T-helper 9 cell (primary cell): Measurements from ENCODE around the gene EFCAB14.
"Not testable (repeated sequence)": the region's sequence is repeated elsewhere in the genome, so short reads cannot be mapped to it uniquely, and the experiment has no call there.

Experiments
- DNase-seq: peaks from one replicate; pipeline ENCODE4 v3.0.0-alpha.2; 2020

The EFCAB14 gene

DNA sequence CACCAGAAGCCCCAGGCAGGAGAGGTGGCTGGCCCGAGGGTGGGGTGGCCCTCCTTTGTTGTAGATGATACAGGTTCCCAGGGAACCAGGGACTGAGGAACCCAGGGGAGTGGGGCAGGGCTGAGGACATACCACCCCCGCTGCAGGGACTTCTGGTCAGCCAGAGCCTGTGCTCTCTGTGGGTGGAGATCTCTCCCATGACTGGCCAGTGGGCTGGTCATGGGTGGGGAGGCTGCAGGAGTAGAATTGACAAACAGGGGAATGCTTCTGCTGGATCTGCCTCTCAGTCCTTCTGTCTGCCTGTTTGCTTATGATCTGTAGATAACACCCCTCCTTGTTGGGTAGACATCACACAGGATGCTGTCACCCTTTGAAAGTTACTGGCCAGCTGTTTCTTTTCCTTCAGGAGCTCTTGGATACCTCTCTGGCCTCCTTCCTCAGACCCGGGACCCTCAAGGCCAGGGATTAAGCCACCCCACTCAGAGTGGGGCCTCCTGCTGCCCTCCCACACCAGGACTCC lies 2.8 kb upstream of the EFCAB14 start:
- no peak for DNase-seq

DNA sequence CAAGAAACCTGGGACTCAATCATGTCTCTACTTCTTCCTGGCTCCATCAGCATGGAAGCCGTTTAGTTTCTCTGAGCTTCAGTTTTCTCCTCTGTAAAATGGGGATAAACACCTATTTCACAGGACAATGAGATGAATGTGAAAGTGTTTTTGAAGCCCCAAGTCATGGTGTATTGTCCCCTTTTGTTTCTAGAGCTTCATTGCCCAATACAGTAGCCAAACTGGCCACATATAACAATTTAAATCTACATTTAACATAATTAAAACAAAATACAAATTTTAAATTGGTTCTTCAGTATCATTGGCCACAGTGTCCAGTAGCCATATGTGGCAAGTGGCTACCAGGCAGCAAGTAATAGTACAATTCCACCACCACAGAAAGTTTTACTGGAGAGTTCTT lies 2.3 kb upstream of the EFCAB14 start:
- DNase-seq: no peak

DNA sequence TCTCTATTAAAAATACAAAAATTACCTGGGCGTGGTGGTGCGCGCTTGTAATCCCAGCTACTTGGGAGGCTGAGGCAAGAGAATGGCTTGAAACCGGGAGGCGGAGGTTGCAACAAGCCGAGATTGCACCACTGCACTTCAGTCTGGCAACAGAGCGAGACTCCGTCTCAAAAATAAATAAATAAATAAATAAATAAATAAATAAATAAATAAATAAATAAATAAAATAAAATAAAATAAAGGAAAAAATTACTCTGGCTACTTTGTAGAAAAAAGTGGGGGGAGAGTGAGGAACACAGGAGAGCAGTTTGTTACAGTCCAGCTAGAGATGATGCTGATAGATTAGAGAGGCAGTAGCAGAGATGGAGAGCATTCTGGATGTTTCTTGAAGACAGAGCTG lies 1.4 kb upstream of the EFCAB14 start:
- DNase-seq: not testable (repeated sequence)

DNA sequence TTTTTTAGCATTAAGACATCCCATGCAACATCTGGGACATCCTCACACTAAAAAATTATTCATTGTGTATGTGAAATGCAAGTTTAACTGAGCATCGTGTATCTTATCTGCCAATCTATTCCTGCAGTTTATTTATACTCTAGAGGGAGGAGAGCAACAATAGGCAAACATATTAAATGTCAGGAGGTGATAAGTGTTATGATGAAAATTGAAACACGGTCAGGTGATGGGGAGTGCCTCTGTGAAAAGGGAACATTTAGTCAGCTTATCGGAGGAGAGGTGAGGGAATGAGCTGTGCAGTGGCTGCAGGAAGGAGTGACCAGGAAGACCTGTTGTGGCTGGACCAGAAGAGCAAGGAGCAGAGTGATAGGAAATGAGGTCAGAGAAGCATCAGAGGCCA lies 775 bp upstream of the EFCAB14 start:
- DNase-seq: no peak

DNA sequence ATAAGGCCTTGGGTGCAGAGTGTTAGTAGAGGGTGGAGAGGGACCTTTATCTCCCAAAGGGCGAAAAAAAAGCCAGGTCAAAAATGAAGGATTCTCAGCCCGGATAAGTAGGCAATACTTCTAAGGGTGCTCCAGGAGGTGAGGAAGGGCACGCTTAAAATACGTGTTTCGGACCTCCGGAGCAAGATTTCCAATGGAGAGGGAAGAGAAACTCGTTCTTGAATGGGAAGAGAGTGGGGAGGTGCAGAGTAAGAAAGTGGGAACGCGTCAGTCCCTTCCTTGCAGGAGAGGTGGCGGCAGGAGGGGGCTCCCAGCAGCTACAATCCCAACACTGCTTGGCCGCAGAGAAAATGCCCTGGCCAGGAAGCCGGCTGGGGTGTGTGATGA lies 581 bp downstream of the EFCAB14 start:
- DNase-seq: no peak

DNA sequence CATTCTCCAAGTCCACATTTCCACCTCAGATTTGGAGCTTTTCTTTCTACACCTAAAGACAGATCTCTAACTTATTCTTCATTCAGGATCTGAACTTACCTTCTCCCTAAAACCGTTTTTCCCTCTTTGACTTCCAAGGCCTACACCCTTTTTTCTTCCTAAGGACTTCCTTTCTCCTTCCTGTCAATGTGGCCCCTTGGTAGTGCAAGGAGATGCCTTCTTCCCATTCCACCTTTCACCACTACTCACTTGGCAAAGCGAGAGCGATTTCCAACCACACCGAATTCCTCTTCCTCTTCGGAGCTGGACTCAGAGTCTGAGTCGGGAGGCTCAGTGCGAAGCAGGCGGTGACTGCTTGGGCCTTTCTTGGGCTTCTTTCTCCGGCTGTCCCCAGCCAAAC lies 1.3 kb downstream of the EFCAB14 start:
- DNase-seq: no peak

DNA sequence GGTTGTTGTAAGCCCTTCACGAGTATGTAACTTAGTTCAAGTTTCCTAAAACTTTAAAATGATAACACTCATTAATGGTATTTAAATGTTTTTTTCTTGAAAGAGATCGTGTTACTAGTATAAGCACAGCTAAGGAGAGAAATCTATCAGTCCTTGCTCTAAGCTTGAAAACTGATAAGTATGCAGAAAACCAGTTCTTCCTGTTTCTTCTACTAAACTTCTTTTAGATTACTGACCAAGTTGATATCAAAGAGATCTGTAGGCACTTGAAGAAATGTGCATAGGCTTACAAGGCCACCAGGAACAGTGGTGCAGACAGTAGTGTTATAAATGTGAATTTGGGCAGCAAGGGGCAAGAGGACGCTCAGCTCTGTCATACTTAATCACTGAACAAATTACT lies 3.9 kb downstream of the EFCAB14 start:
- no peak for DNase-seq

DNA sequence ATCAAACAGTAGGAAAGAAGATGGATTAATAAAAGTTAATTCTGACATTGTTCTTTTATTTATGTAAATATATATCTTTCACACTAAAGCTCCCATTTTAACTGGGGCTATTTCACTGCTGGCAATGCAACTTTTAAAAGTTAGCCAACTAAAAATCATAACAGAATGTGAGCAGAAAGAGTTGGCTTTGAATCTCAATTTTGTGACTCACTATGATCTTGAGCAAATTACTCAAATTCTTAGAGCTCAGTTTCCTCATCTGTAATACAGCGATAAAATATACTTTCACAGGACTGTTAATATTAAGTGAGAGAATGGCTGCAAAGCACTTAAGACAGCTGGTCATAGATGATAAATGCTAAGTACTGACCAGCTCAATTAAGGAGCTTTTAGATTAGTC lies 10.8 kb downstream of the EFCAB14 start:
- no peak for DNase-seq

DNA sequence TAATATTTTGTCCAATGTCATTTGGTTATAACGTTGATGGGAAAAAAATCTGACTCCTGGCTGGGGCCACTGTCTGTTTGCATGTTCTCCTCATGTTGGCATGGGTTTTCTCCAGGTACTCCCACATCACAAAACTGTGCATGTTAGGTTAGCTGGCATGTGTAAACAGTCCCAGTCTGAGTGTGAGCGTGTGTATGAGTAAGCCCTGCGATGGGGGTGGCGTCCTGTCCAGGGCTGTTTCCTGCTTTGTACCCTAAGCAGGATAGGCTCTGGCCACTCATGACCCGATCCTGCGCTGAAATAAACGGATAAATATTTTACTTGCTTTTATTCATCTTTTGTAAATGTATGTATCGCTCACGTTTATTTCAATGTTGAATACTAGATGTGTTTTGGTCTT lies 13.5 kb downstream of the EFCAB14 start:
- no peak for DNase-seq

DNA sequence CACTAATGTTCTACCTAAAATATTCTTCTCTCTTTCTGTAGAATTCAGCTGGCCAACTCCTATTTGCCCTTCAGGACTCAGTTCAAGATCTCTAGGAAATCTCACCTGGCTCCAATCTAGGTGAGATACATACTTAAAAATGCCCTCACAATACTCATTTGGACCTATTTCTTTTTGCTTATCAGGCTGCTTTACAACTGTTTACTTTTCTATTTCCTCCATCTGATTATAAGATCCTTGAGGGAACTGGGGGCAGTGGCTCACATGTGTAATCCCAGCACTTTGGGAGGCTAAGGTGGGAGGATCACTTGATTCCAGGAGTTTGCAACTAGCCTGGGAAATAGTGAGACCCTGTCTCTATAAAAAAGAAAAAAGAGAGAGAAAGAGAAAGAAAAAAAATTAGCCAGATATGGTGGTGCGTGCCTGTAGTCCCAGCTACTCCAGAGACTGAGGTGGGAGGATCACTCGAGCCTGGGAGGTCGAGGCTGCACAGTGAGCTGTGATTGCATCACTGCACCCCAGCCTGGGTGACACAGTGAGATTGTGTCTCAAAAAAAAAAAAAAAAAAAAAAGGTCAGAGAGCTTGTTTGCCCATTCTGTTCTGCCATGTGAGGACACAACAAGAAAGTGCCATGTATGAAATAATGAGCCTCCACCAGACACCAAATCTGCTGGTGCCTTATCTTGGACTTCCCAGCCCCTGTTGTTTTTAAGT lies 14.8 kb downstream of the EFCAB14 start:
- DNase-seq: no peak

DNA sequence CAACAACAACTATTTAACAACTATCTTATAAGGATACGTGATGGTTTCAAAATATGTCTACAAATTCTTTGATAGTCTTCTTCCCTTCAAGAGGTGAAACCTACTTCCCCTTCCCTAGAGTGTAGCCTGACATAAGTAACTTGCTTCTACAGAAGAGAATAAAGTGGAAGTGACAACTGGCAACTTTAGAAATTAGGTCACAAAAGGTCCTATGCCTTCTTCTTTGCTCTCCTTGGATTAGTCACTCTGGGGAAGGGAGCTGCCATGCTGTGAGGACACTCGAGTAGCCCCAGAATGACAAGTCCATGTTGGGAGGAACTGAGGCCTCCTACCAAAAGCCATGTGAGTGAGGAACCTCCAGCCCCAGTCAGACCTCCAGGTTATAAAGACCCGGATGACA lies 19.2 kb downstream of the EFCAB14 start:
- no peak for DNase-seq

DNA sequence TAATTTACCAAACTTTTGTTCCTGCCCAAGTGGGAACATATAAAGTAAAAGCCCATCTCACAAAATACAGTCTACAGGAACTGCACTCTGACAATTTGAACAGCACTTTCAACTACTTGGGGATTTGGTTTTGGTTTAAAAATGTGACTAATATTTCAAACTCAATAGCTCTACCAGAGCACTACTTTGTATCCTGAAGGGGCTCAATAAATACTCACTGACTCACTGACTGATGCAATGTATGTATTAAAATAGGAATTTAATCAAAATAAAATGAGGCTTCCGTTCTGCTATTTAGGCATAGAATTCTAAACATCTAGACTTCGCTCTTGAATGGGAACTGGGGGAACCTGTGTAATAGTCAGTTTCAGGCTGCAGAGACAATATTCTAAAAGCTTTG lies 21.9 kb downstream of the EFCAB14 start:
- DNase-seq: no peak

DNA sequence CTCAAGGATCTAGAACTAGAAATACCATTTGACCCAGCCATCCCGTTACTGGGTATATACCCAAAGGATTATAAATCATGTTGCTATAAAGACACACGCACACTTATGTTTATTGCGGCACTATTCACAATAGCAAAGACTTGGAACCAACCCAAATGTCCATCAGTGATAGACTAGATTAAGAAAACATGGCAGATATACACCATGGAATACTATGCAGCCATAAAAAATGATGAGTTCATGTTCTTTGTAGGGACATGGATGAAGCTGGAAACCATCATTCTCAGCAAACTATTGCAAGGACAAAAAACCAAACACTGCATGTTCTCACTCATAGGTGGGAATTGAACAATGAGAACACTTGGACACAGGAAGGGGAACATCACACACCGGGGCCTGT lies 24.2 kb downstream of the EFCAB14 start:
- not testable (repeated sequence) for DNase-seq

DNA sequence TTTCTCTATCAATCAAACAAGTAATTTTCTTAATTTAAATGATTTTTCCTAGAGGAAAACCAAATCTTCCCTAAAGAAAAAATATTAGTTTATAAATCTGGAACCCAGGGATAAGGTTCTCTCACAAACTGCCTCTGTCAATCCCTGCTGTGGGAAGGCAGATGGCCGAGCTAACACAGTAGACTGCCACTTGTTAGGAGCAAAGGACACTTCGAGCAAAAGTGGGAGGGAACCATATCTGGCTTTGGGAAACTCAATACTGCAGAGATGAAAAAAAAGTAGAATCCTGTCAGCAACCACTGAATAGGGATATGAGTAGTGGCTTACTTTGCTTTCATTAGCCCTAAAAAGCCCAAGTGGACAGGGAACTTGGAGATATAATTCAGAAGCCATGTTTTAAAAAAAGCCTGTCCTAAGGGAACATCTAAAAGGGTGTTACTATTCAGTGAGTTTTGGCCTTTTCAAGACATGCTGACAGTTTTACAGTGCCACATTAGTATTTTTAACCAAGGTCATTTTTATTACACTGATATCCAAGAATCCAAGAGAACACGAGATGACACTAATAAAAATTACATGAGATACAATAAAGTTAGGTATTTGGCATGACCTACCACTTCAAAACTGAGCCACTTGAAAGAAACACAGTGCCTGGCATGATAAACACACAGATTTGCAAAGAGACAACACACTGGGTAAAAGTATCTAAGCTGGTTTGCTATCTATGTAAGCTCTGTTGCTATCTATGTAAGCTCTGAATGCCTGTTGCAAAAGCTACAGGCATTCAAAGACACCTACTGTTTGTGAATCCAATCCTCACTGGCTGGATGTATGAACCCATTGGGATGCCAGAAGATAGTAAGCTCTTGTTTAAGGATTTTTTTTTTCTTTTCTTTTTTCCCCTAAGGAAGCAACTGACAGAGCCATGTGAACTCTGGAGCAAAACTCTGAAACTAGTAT lies 25.8 kb downstream of the EFCAB14 start:
- DNase-seq: no peak

DNA sequence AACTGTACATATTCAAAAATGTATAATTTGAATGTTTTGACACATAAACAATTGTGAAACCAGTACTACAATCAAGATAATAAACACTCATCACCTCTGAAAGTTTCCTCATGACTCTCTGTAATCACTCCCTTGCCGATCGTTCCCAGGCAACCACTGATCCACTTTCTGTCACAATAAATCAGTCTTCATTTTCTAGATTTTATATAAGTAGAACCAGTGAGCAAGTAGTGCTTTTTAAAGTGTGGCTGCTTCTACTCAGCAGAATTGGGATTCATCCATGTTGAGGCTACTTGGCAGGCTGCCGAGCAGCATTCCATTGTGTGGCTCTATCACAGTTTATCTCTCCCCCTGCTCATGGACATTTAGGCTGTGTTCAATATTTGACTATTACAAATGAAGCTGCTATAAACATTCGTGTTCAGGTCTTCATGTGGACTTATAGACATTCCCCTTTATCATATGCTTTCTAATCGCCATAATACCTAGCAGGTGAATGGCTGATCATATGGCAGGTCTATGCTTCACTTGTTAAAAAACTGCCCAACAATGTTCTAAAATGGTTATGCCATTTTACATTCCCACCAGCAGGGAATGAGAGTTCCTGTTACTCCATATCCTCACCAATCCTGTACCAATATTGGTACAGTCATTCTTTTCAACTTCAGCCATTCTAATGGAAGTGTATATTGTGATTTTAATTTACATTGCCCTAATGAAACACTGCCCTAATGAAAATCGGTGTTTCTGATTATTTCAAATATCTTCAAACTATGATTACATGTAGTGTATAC lies 26.7 kb downstream of the EFCAB14 start:
- no peak for DNase-seq

DNA sequence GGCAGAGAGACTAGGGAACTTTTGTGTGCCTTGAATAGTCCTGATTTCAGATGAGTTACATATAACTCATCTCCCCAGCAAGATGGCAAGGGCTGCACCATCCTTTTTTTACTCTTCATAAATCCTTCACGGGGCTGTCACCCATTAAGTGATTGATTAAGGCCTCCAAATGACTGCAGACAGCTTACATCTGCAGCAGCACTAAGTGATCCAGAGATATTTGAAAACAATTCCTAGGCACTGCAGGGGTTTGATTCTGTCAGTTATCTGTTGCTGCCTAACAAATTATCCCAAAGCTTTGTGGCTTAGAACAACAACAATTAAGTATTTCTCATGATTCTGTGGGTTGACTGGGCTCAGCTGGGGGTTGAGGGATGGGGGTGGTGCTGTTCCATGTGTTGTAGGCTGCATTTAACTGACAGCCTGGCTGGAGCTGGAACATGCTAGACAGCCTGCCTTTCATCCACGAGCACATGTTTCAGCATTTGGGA lies 27.9 kb downstream of the EFCAB14 start:
- DNase-seq: no peak

DNA sequence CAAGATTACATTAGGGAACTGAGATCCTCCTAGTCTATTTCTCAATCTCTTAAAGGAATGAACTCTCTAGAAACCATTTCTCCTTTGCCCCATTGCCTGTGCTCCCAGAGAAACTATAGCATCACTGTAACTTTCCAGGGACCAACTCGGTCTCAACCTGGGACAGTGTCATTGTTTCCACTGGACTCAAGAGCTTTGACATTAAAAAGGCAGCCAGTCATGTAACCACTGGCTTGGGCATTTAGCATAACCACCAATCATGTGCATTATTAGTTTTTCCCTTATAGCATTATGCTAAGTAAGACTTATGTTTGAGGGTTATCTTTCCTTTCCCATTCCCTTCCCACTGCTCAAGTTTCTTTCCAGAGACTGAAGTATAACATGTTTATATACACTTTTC lies 29.0 kb downstream of the EFCAB14 start:
- DNase-seq: no peak

DNA sequence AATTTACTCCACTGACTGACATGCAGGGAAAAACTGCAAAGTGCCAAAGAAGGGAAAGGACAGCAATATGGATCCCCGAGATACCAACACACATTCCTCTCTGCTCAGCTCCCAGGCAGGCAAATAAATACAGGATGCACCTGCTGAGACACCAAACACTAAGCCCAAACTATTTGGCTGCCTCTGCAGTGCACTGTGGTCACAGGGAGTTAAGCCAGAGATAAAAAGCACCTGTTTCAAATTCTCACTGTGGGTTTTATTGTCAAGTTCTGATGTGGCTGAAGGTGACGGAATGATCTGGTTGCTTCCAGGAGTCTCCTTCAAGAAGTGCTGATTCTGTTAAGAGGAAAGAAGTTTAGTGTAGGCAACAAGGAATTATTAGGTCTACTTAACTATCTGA lies 29.6 kb downstream of the EFCAB14 start:
- DNase-seq: no peak

DNA sequence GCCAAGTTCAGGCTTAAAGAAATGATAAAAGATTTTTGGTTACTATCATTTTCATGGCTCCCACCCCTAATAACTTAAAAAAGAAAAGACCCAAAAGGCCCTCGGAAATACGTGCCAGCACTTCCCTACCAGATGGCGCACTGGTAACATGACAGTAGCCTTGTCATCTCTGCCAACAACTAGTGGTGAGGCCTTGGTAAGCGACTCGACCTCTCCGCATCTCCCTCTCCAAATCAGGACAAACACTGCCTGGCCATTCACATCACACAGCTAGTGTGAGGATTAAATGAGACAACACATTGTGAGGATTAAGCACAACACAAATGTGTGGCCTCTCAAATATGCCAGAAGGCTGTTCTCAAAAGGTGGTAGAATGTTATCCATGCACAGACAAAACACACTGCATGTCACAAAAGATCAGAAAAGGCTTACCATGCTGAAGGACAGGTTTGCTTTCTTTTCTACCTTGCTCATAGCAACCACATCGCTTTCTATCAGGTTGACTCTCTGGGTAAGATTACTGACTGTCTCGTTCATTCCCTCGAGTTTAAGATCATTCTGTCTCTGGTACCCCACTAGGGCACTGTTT lies 30.9 kb downstream of the EFCAB14 start:
- DNase-seq: no peak

DNA sequence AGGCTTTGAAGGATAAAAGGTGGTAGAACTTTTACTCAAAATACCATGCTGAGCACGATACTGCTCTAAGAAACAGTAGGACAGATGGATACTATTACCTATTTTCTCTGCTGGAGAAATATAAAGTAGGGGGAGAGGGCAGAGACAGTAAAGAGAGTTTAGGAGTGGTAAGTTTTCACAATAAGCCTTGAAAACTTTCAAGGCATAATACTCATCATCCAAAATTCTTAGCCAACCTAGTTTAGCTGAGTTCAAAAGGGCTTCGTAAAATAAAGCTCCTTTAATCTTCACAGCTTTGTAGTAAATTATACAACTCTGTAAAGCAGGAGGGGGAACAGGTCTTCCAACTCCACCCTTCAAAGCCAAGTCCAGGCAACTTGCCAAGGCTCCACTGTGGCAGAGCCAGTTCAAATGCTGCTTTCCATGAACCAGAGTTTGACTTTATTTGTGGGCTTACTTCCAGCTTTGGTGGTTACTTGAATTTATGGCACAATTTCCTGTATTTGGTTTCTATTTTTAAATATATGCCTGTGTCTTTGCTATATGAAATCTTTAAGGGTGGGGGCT lies 31.7 kb downstream of the EFCAB14 start:
- no peak for DNase-seq

DNA sequence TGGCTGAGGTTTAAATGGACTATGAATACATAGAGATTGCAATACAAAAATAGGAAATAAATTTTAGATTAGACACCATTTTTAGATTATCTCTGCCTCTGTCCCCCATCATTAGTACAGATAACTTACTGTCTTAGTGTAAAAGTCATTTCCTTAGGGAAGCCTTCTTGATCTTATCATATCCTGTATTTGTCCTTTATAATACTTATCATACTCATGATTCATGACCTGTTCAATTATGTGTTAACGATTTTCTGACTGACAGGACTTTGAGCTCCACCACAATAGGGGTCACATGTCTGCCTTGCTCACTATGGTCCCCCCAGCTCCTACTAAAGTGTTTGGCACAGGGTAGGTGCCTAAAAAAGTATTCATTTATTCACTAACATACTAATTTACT lies 32.7 kb downstream of the EFCAB14 start:
- no peak for DNase-seq

DNA sequence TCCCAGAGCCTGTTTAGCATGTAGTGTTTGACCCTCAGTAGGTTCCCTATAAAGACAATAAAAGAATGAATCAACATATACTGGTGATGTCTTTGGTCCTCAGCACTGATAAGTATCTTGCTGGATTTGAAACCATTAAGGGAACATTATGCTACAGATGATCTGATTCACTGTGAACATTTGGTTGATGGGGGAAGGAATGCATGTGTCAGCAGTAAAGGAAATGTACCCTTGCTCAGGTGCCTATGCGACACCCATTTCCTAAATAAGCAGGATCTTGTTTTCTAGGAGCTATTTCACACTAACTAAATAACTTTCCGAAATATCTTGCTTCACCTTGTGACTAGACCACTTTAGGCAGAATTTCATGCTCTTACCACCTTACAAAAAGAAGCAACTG lies 34.2 kb downstream of the EFCAB14 start:
- no peak for DNase-seq
